Fibroblast of lung (primary cell): ENCODE data around the gene SLC17A9. TPM values are rescaled to one million over a fixed set of nuclear protein-coding genes. Genes with fewer than 3 reads are reported as not detected.

Experiments
- DNase-seq, 2 donors: peaks; one replicate each; pipeline versions ENCODE4 v3.0.0 to v3.0.0-alpha.2; 2010; ENCODE audit warnings: low read depth in 2 of 2
- H2AFZ ChIP-seq: 2 replicates; pipeline ENCODE4 v1.5.1; 2012; ENCODE audit warnings: low read length, control low read depth, inconsistent platforms
- H3K27ac ChIP-seq: 2 replicates; pipeline ENCODE4 v1.5.1; 2011; ENCODE audit warnings: low read length, control low read depth; ENCODE audit not compliant: insufficient read depth
- H3K27me3 ChIP-seq: 2 replicates; pipeline ENCODE4 v1.5.1; 2011; ENCODE audit warnings: mild to moderate bottlenecking, low read length; ENCODE audit not compliant: control insufficient read depth, insufficient read depth
- H3K36me3 ChIP-seq: 2 replicates; pipeline ENCODE4 v1.5.1; 2011; ENCODE audit warnings: low read length; ENCODE audit not compliant: control insufficient read depth, insufficient read depth
- H3K4me1 ChIP-seq: 2 replicates; pipeline ENCODE4 v1.5.1; 2011; ENCODE audit warnings: low read length; ENCODE audit not compliant: control insufficient read depth, insufficient read depth; ENCODE audit errors: extremely low read depth
- H3K4me2 ChIP-seq: 2 replicates; pipeline ENCODE4 v1.5.1; 2011; ENCODE audit warnings: low read length, control low read depth; ENCODE audit not compliant: insufficient read depth; ENCODE audit errors: extremely low read depth
- H3K4me3 ChIP-seq, 4 experiments: fragments of 200-600 bp in 1 of 4; sonication (generic) in 1 of 4; replicated peaks in 1 of 4; 2 replicates each; pipeline ENCODE4 v1.5.1; 2011 to 2016; ENCODE audit warnings: low read length in 4 of 4, low read depth in 3 of 4, mild to moderate bottlenecking in 3 of 4, control low read depth in 2 of 4, inconsistent platforms in 1 of 4, mixed read lengths in 1 of 4; ENCODE audit not compliant: insufficient read depth in 1 of 4; ENCODE audit errors: control extremely low read depth in 1 of 4
- H3K79me2 ChIP-seq: 2 replicates; pipeline ENCODE4 v1.5.1; 2012; ENCODE audit warnings: mild to moderate bottlenecking, low read length, inconsistent platforms; ENCODE audit not compliant: control insufficient read depth, insufficient read depth
- H3K9ac ChIP-seq: 2 replicates; pipeline ENCODE4 v1.5.1; 2011; ENCODE audit warnings: mild to moderate bottlenecking, low read length, control low read depth; ENCODE audit not compliant: insufficient read depth
- H3K9me3 ChIP-seq: 2 replicates; pipeline ENCODE4 v1.5.1; 2012; ENCODE audit warnings: low read depth, low read length; ENCODE audit not compliant: control insufficient read depth, insufficient read depth
- H4K20me1 ChIP-seq: 2 replicates; pipeline ENCODE4 v1.5.1; 2011; ENCODE audit warnings: low read length; ENCODE audit not compliant: control insufficient read depth, insufficient read depth; ENCODE audit errors: extremely low read depth
- EZH2 ChIP-seq: IDR thresholded peaks from 2 replicates; pipeline ENCODE4 v1.5.1; 2012; ENCODE audit warnings: low read length, control low read depth, mild to moderate bottlenecking; ENCODE audit errors: missing control alignments
- polyA plus RNA-seq, 2 donors: library from polyadenylated mRNA; depleted of rRNA in 1 of 2; stranded (reverse) in 1 of 2; unstranded in 1 of 2; fragments of >200 nt; gene quantifications; 2 replicates each; pipeline ENCODE4 v1.2.1, GENCODE V29; 2011 to 2012; ENCODE audit warnings: missing spikeins in 1 of 2
- total RNA-seq: library from RNA; depleted of rRNA; stranded (reverse); fragments of >200 nt; gene quantifications from 2 replicates; pipeline ENCODE4 v1.2.1, GENCODE V29; 2014
- TF ChIP-seq, protein P1 (sequence below), 2 donors: IDR thresholded peaks in 1 of 2; conservative IDR thresholded peaks in 1 of 2; 1 replicate in 1 of 2; 2 replicates in 1 of 2; pipeline ENCODE4 v1.5.1; 2011 to 2012; ENCODE audit warnings: low read length in 2 of 2, control low read depth in 1 of 2, inconsistent platforms in 1 of 2, low read depth in 1 of 2, mild to moderate bottlenecking in 1 of 2

SLC17A9 gene
- total and polyA plus RNA-seq, 2 donors (not counting 1 experiment from before 2014, with no cell fraction given) = 6.4 to 6.8 TPM

- Histone ChIP-seq H3K36me3 (peaks cover 17% of the 10 kb centered on the region), H4K20me1 (no peaks in the 10 kb centered on the region), H3K79me2 (peaks cover 22% of the 10 kb centered on the region)
Observed at GRCh38 chr20:62945771-62946339, 6.7 kb upstream of the SLC17A9 start.

DNA sequence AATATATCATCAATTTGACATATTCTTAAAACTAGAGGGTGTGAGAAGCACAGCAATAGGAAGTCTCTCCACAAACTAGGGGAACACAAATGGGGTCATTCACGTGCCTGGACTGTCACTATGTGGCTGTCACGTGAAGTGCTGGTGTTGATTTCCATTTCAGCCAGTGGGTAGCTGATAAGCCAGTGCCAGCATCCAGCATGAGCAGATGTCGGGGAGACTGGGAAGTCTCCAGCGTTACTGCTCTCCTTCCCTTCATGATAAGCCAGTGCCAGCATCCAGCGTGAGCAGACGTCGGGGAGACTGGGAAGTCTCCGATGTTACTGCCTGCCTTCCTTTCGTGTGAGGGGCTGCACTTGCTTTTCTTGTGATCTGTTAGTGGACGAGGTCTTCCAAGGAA is 5.6 kb upstream of the SLC17A9 start:
- Histone ChIP-seq H3K36me3 (peaks cover 17% of the 10 kb centered on the region), H4K20me1 (no peaks in the 10 kb centered on the region), H3K27ac (no peak overlapping the region), H3K4me3 (no peak overlapping the region), H2AFZ (no peak overlapping the region), H3K9ac (no peak overlapping the region), H3K79me2 (peaks cover 12% of the 10 kb centered on the region), H3K9me3 (no peaks in the 10 kb centered on the region), H3K4me1 (no peaks in the 10 kb centered on the region), H3K4me2 (no peak overlapping the region), H3K27me3 (no peaks in the 10 kb centered on the region)
- no peak for DNase-seq
- no peak for TF ChIP-seq EZH2
- TF ChIP-seq, protein P1, sequence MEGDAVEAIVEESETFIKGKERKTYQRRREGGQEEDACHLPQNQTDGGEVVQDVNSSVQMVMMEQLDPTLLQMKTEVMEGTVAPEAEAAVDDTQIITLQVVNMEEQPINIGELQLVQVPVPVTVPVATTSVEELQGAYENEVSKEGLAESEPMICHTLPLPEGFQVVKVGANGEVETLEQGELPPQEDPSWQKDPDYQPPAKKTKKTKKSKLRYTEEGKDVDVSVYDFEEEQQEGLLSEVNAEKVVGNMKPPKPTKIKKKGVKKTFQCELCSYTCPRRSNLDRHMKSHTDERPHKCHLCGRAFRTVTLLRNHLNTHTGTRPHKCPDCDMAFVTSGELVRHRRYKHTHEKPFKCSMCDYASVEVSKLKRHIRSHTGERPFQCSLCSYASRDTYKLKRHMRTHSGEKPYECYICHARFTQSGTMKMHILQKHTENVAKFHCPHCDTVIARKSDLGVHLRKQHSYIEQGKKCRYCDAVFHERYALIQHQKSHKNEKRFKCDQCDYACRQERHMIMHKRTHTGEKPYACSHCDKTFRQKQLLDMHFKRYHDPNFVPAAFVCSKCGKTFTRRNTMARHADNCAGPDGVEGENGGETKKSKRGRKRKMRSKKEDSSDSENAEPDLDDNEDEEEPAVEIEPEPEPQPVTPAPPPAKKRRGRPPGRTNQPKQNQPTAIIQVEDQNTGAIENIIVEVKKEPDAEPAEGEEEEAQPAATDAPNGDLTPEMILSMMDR (conservative IDR thresholded peaks at IDR 0.05 in 1 of 2, IDR thresholded peaks at IDR 0.05 in 1 of 2; ENCODE audit: low read depth in 1 of 2, low read length in 2 of 2) = no peak

More at GRCh38 chr20:62945771-62946339, 6.7 kb upstream of the SLC17A9 start:
- Histone ChIP-seq H3K4me1 (no peaks in the 10 kb centered on the region), H3K9me3 (no peaks in the 10 kb centered on the region), H3K27me3 (no peaks in the 10 kb centered on the region), H3K4me3 (no peak overlapping the region), H3K27ac (no peak overlapping the region), H2AFZ (no peak overlapping the region), H3K9ac (no peak overlapping the region), H3K4me2 (no peak overlapping the region)
- TF ChIP-seq, protein P1 (conservative IDR thresholded peaks at IDR 0.05 in 1 of 2, IDR thresholded peaks at IDR 0.05 in 1 of 2; ENCODE audit: low read depth in 1 of 2, low read length in 2 of 2) = no peak
- no peak for TF ChIP-seq EZH2
- no peak for DNase-seq

GRCh38 chr20:62947532-62948300 is 4.8 kb upstream of the SLC17A9 start:
- H3K36me3 ChIP-seq = peaks cover 17% of the 10 kb centered on the region
- H3K4me2 ChIP-seq = no peak overlapping the region
- no peak overlapping the region for H2AFZ ChIP-seq
- no peaks in the 10 kb centered on the region for H3K4me1 ChIP-seq
- H3K4me3 ChIP-seq = no peak overlapping the region
- H4K20me1 ChIP-seq = no peaks in the 10 kb centered on the region
- no peak for TF ChIP-seq EZH2
- TF ChIP-seq, protein P1 (conservative IDR thresholded peaks at IDR 0.05 in 1 of 2, IDR thresholded peaks at IDR 0.05 in 1 of 2; ENCODE audit: low read depth in 1 of 2, low read length in 2 of 2) = no peak
- H3K79me2 ChIP-seq = peaks cover 5% of the 10 kb centered on the region
- H3K9me3 ChIP-seq = no peaks in the 10 kb centered on the region
- no peak for DNase-seq
- H3K9ac ChIP-seq = no peak overlapping the region
- H3K27me3 ChIP-seq = no peaks in the 10 kb centered on the region
- no peak overlapping the region for H3K27ac ChIP-seq
